Measurements from ENCODE around the gene CSNK1A1L. TPM values are rescaled to one million over a fixed set of nuclear protein-coding genes. Genes with fewer than 3 reads are reported as not detected.

The CSNK1A1L gene
- total and polyA plus RNA-seq, 2 of the 8 experiments (the other 6 are each of a cell fraction or from before 2014, with no cell fraction given), result not detected

DNA sequence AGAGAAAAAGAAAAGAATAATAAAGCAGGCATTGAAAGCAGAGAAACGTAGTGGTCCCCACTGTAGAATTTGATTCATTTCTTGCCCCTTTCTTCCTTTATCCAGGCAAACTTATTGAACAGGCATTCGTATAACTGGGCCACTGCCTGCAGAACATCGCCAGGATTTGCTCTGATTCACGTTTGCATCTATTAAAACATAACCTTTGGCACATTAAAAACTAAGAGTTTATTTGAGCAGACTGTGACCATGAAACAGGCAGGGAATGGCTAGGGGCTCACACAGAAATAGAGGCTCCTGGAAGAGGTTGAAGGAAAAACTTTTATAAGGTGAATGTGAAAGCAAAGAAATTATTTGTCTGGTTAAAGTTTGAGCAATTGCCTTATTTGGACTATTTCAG is 33.4 kb downstream of the CSNK1A1L start:
- H3K36me3 ChIP-seq (ENCODE audit: control insufficient read depth in 2 of 4, insufficient read depth in 4 of 4, low read length in 3 of 4), result no peaks in the 10 kb centered on the region
- DNase-seq (ENCODE audit: low read depth in 1 of 2, low spot score in 2 of 2), result no peak
- ChIA-PET POLR2A (ENCODE audit: partially characterized antibody) (no interaction called here), CTCF (ENCODE audit: partially characterized antibody) (no interaction called here)
- H2BK5ac ChIP-seq (ENCODE audit: low read depth, low read length), result no peak overlapping the region
- TF ChIP-seq, protein P1, sequence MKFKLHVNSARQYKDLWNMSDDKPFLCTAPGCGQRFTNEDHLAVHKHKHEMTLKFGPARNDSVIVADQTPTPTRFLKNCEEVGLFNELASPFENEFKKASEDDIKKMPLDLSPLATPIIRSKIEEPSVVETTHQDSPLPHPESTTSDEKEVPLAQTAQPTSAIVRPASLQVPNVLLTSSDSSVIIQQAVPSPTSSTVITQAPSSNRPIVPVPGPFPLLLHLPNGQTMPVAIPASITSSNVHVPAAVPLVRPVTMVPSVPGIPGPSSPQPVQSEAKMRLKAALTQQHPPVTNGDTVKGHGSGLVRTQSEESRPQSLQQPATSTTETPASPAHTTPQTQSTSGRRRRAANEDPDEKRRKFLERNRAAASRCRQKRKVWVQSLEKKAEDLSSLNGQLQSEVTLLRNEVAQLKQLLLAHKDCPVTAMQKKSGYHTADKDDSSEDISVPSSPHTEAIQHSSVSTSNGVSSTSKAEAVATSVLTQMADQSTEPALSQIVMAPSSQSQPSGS (IDR thresholded peaks at IDR 0.05; ENCODE audit: low read length), result no peak
- TF ChIP-seq EGR1 (IDR thresholded peaks at IDR 0.05; ENCODE audit: borderline replicate concordance, low read depth, low read length) (no peak), NRF1 (IDR thresholded peaks at IDR 0.05; ENCODE audit: low read depth, low read length) (no peak), FOSL1 (IDR thresholded peaks at IDR 0.05; ENCODE audit: insufficient read depth, low read depth, low read length) (no peak)
- TF ChIP-seq, protein P2, sequence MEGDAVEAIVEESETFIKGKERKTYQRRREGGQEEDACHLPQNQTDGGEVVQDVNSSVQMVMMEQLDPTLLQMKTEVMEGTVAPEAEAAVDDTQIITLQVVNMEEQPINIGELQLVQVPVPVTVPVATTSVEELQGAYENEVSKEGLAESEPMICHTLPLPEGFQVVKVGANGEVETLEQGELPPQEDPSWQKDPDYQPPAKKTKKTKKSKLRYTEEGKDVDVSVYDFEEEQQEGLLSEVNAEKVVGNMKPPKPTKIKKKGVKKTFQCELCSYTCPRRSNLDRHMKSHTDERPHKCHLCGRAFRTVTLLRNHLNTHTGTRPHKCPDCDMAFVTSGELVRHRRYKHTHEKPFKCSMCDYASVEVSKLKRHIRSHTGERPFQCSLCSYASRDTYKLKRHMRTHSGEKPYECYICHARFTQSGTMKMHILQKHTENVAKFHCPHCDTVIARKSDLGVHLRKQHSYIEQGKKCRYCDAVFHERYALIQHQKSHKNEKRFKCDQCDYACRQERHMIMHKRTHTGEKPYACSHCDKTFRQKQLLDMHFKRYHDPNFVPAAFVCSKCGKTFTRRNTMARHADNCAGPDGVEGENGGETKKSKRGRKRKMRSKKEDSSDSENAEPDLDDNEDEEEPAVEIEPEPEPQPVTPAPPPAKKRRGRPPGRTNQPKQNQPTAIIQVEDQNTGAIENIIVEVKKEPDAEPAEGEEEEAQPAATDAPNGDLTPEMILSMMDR (IDR thresholded peaks at IDR 0.05; ENCODE audit: control extremely low read depth in 1 of 3, insufficient read depth in 1 of 3, low read depth in 1 of 3, low read length in 3 of 3), result no peak
- no peak overlapping the region for H2BK20ac ChIP-seq (ENCODE audit: low read length)
- no peaks in the 10 kb centered on the region for H3K27me3 ChIP-seq (replicated peaks in 1 of 4; ENCODE audit: control insufficient read depth in 3 of 4, extremely low read depth in 1 of 4, insufficient read depth in 3 of 4, low read length in 3 of 4)
- H3K79me1 ChIP-seq (ENCODE audit: low read depth, low read length), result no peaks in the 10 kb centered on the region
- H2BK12ac ChIP-seq (ENCODE audit: low read depth, low read length), result no peak overlapping the region
- no peaks in the 10 kb centered on the region for H3K23me2 ChIP-seq (ENCODE audit: low read depth, low read length)
- H3K9ac ChIP-seq (replicated peaks in 1 of 4; ENCODE audit: extremely low read depth in 1 of 4, low read depth in 3 of 4, low read length in 3 of 4), result no peak overlapping the region
- no peak overlapping the region for H2AFZ ChIP-seq (ENCODE audit: low read length)
- H3K4me3 ChIP-seq (ENCODE audit: extremely low read depth in 1 of 4, insufficient read depth in 2 of 4, low read depth in 3 of 4, low read length in 4 of 4), result no peak overlapping the region
- H3K79me2 ChIP-seq (ENCODE audit: control insufficient read depth in 1 of 2, insufficient read depth in 2 of 2, low read length in 2 of 2), result no peaks in the 10 kb centered on the region
- H3K4me1 ChIP-seq (replicated peaks in 1 of 4; ENCODE audit: control insufficient read depth in 3 of 4, insufficient read depth in 4 of 4, low read length in 3 of 4), result no peaks in the 10 kb centered on the region
- H3K9me3 ChIP-seq (ENCODE audit: insufficient read depth in 2 of 2, low read depth in 1 of 2, low read length in 1 of 2), result no peaks in the 10 kb centered on the region
- H2BK120ac ChIP-seq (replicated peaks; ENCODE audit: low read depth, low read length), result no peak overlapping the region
- H4K20me1 ChIP-seq (replicated peaks in 1 of 2; ENCODE audit: control insufficient read depth in 1 of 2, insufficient read depth in 2 of 2, low read length in 2 of 2), result no peaks in the 10 kb centered on the region
- no peak overlapping the region for H3K56ac ChIP-seq (replicated peaks; ENCODE audit: insufficient read length, low read depth, low read length)
- WGBS, 2 experiments (ENCODE audit: extremely low coverage in 1 of 2, insufficient coverage in 1 of 2, insufficient read length in 1 of 2, insufficient replicate concordance in 2 of 2, low coverage in 1 of 2, low lambda C conversion rate in 2 of 2, missing lambda C conversion rate in 1 of 2), result 86% methylated on average over 4 of the region's 4 CpGs; no CpG with 5 or more reads in 1 of the 2 experiments
- no peak overlapping the region for H3K23ac ChIP-seq (ENCODE audit: insufficient read length)
- no peak overlapping the region for H3K4ac ChIP-seq (replicated peaks; ENCODE audit: insufficient read length, low read depth, low read length)
- no peak for FAIRE-seq
- no peak overlapping the region for H3K27ac ChIP-seq (ENCODE audit: low read depth, low read length)
- no peak overlapping the region for H4K91ac ChIP-seq (replicated peaks; ENCODE audit: insufficient read length, low read length)
- H3K14ac ChIP-seq (ENCODE audit: insufficient read length), result no peak overlapping the region
- no peak overlapping the region for H4K8ac ChIP-seq (ENCODE audit: extremely low read depth, insufficient read depth, low read length)
- H2BK15ac ChIP-seq (ENCODE audit: low read length), result no peak overlapping the region
- H3K18ac ChIP-seq (ENCODE audit: extremely low read depth, low read length), result no peak overlapping the region
- no peak overlapping the region for H3K4me2 ChIP-seq (ENCODE audit: insufficient read depth in 1 of 2, low read depth in 2 of 2, low read length in 2 of 2)
- H2AK5ac ChIP-seq (ENCODE audit: low read depth, low read length), result no peak overlapping the region
- no peak overlapping the region for H4K5ac ChIP-seq (ENCODE audit: insufficient read length, low read depth, low read length)

Measured in H1 (cell line).